Activated CD4-positive, alpha-beta T cell treated with anti-CD3 and anti-CD28 coated beads for 48 hours (primary cell): ENCODE data around the gene NBDY.
A peak's percentile ranks its signal among the peaks of the same experiment; 100 is the strongest.
"Not testable (repeated sequence)": the region's sequence is repeated elsewhere in the genome, so short reads cannot be mapped to it uniquely, and the experiment has no call there.

Experiments
- DNase-seq: peaks from one replicate; pipeline ENCODE4 v3.0.0-alpha.2; 2020

Gene NBDY

GRCh38 chrX:56802921-56803849, 74.1 kb downstream of the NBDY start:
- peak; percentile 63 for DNase-seq

- no peak for DNase-seq
These were observed 75.0 kb downstream of the NBDY start for GRCh38 chrX:56803850-56804681.

GRCh38 chrX:56804867-56805266, 75.8 kb downstream of the NBDY start:
- DNase-seq, result no peak

DNA sequence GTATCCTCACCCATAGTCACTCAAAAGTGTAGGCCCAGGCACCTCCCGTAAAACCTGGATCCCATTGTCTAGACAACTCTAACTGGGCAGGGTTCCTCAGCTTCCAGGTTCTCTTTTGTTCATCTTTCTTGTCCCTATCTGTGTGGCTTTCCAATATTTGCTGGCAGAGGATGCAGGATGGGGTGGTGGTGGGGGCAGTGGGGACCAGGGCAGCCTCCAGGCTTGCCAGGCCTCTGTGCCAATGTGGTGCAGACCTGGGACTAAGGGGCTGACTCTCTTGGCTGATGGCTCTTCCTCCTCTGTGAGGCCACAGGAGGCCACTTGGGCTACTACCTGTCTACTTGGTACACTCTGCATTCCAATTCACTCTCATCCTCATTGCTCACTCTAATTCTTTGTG, 76.4 kb downstream of the NBDY start:
- no peak for DNase-seq

GRCh38 chrX:56806176-56806575, 77.1 kb downstream of the NBDY start:
- not testable (repeated sequence) for DNase-seq

DNA sequence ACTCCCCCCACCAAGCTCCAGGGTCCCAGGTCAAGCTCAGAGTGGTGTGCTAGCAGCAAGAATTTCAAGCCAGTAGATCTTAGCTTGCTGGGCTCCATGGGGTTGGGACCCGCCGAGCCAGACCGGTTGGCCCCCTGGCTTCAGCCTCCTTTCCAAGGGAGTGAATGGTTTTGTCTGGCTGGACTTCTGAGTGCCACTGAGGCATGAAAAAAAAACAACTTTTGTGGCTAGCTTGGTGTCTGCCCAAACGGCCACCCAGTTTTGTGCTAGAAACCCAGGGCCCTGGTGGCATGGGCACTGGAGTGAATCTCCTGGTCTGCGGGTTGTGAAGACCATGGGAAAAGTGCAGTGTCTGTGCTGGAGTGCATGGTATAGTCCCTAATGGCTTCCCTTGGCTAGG, 82.6 kb downstream of the NBDY start:
- DNase-seq, result no peak

GRCh38 chrX:56812515-56813105, 83.6 kb downstream of the NBDY start:
- DNase-seq, result peak; percentile 31

DNA sequence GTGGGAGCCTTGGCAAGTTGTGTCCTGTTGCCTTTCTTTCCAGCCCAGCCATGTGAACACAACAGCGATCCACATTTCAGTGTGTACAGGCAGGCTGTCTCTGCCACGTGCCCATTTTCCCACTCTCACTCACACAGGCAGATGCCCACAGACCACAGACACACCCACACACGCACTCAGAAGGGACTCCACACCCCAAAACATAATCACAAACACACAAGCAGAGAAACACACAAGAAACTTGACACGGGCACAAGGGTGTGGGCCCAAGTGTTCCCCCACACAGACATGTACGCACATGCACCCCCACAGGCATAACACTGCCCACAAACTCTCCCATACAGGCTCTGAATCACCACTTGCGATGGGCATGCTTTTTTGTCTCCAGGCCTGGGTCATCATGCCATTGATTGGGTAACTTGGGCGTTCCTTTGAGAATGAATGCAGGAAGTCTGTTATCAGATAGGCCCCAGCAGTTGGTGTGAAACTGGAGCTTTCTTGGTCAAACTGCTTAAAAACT, 84.3 kb downstream of the NBDY start:
- DNase-seq, result peak; percentile 55

DNA sequence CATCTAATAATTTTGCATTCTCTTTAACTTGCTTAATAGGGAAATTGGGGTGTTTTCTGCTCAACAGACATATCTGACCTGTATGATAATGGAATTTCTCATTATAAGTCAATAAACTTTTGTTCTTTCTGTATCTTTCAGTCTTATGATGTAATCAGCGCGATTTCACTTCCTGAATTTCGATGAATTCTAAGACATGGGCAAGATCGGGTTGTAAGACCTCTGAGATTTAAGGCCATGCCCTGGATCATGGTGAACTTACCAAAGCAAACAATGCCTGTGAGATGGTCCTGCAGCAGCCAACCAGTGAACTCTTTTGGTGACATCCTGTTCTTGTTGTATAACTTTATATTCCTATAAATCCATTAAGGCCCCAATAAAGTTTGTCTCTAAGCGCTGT, 88.1 kb downstream of the NBDY start:
- no peak for DNase-seq

DNA sequence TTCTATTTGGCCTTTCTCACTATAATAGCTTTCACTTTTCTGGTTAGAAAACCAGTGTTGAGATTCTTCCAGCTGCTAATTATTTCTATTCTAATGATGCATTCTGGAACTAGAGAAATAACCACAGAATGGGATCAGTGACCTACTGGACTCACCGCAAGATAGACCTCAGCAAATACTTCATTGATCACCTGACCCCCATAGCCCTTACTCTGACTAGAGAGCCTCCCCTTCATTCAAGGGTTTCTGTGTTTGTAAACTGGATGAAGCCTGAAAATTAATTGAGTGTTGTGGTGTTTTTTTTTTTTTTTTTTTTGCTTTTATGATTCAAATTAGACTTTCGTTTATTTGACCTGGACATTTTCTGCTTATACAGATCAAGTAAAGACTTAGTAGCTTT, 97.0 kb downstream of the NBDY start:
- DNase-seq, result no peak

- no peak for DNase-seq
These were observed 104.6 kb downstream of the NBDY start for GRCh38 chrX:56833626-56834025.

DNA sequence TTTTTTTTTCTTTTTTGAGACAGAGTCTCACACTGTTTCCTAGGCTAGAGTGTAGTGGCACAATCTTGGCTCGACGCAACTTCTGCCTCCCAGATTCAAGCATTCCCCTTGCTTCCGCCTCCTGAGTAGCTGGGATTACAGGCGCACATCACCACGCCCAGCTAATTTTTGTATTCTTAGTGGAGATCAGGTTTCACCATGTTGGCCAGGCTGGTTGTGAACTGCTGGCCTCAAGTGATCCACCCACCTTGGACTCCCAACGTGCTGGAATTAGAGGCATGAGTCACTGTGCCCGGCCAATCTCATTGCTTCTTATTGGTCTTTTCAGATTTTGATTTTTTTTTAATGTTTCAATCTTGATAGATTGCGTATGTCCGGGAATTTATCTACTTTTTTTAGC, 124.4 kb downstream of the NBDY start:
- DNase-seq, result no peak

DNA sequence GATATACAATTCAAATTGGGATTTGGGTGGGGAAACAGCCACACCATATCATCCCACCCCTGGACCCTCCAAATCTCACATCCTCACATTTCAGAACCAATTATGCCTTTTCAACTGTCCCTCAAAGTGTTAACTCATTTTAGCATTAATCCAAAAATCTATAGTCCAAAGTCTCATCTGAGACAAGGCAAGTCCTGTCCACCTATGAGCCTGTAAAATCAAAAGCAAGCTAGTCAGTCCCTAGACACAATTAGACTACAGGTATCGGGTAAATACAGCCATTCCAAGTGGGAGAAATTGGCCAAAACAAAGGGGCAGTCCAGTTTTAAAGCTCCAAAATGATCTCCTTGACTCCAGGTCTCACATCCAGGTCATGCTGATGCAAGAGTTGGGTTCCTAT, 128.0 kb downstream of the NBDY start:
- no peak for DNase-seq

- DNase-seq, result no peak
These were observed 131.8 kb downstream of the NBDY start for GRCh38 chrX:56860888-56861287.
